Measurements from ENCODE around the gene ATXN7. TPM values are rescaled to one million over a fixed set of nuclear protein-coding genes. Genes with fewer than 3 reads are reported as not detected.

ATXN7 gene
- total RNA-seq, 1 experiment from 2014 or later: 4.8 TPM

DNA sequence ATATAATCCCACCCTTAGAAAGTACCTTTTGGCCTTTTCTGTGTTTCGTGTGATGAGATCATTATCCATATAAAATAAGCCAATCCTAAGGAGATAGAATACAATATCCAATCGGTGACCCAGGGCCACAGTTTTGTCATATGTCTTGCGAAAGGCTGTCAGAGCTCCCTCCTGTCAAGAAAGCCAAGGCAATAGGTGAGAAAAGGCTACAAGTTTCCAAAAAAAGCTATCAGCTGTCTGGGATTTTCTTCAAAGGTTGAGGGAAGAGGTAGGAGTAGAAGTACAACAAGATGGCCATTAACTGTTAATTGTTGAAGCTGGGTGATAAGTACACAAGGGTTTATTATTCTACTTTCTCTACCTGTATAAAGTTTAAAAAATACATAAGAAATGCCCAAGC, 155.6 kb downstream of the ATXN7 start:
- DNase-seq (ENCODE audit: low read depth): no peak

GRCh38 chr3:64019879-64020278, 156.2 kb downstream of the ATXN7 start:
- DNase-seq (ENCODE audit: low read depth): no peak

DNA sequence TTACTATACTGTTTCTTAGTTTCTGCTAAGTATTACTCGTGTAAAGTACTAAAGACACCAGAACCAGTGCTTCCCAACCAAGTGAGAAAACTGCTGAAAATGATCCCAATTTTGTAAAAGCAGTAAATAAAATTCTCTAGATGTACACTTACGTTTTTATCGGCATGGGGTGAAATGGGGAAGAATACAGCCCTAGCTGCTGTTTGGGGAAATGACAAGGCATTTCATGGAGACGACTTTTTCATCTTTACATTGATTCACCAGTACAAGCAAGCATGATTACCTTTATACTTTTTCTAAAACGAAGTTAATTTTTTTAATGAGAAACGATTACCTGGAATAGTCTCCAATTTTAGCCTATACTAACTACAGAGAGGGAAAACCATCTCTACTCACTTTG, 158.3 kb downstream of the ATXN7 start:
- no peak for DNase-seq (ENCODE audit: low read depth)

- peak; percentile 28 for DNase-seq (ENCODE audit: low read depth)
Observed at GRCh38 chr3:64022451-64023186, 159.0 kb downstream of the ATXN7 start.

GRCh38 chr3:64023187-64023860, 159.7 kb downstream of the ATXN7 start, which contains the start of gene PSMD6:
PSMD6 (minus strand) TSS chr3:64023494; CDS start chr3:64023419, 75 bp downstream.
- DNase-seq (ENCODE audit: low read depth): peak; percentile 86

DNA sequence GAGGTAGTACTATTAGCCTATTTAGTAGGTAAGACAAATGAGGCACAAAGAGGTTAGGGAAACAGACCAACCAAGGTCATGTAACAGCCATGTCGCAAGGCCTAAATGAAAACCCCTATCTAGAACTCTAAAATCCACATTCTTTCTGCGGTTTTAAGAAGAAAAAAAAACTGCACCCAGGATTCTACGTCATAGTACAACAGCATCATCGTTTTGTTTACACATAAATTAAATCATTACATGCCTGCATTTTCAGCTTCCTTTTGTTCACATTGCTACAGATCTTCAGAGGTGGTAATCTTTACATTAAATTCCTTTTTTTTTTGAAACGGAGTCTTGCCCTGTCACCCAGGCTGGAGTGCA, 160.2 kb downstream of the ATXN7 start:
- no peak for DNase-seq (ENCODE audit: low read depth)

DNA sequence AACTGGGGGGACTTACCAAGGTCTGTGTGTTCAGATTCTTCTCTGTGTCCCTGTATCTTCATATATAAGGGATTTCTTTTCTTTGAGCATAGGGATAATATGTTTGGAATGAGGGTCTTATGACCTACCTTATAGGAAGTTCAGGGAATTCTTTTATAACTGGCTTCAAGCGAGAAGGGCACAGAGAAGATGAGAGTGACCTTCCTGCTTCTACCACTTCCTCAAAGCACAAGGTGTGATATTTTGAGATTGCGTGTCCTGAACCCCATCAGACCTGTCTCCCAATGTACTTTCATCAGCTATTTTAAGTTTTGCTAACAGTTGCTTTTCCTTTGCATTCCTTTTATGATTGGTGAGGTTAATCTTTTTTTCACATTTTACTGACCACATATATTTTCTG, 162.7 kb downstream of the ATXN7 start:
- no peak for DNase-seq (ENCODE audit: low read depth)

- no peak for DNase-seq (ENCODE audit: low read depth)
Observed at GRCh38 chr3:64027658-64028057, 164.0 kb downstream of the ATXN7 start.

GRCh38 chr3:64028754-64029153, 165.1 kb downstream of the ATXN7 start:
- no peak for DNase-seq (ENCODE audit: low read depth)

GRCh38 chr3:64029287-64029686, 165.6 kb downstream of the ATXN7 start:
- no peak for DNase-seq (ENCODE audit: low read depth)

DNA sequence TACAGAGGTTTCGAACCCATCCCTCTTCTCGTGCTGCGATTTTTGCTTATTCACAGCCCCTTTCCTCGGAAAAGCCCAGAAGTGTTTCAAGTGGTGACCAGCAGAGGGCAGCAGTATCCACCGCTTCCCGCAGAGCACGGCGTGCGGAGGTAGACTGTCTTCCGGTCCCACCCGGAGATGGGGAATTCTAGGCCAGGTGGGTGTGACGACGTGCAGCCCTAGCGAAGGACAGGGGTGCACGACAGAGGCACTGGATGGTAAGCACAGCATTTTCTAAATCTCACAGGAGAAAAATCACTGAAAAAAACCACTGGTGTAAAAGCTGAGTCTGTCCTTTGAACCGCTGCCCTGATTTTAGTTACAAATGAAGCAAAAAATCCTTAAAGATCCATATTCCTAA, 167.1 kb downstream of the ATXN7 start:
- DNase-seq (ENCODE audit: low read depth): peak; percentile 75

DNA sequence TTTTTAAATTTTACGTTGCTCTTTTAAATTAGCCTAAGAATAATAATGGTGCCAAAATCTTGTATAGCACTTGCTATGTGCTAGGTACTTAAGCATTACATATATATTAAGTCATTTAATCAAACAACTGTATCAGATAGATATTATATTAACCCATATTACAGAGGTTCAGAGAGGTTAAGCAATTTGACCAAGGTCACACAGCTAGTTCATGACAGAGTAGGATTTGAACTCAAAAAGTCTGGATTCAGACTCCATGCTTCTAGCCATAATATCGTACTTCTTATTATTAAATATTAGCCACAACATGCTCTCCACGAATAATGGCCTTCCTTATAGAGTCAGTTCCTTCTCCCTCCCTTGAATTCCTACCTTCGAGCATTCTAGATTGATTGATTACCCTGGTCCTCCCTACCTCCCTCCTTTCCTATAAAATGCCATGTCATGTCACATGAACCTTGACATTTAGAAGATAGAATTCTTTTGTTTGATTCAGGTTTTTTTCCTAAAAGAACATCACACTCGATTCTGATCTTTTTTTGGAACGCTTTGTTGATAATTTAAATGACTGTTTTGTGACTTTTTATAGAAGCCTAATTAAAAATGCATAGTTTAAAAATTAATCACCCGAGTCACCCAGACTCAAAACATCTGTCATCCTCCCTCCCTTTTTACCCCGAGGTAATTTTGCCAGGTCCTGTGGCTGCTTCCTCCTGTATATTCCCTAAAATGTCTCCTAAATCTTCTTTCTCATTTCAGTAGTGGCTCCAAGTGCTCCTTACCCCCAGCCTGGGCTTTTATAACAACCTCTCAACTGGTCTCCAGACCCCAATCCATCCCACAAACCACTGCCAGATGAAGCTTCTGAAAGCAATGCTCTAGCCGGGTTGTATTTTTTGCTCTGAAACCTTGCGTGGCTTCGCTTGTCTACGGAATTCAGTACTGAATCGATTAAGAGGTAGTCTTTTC, 168.2 kb downstream of the ATXN7 start:
- no peak for DNase-seq (ENCODE audit: low read depth)

GRCh38 chr3:64033069-64033468, 169.4 kb downstream of the ATXN7 start:
- no peak for DNase-seq (ENCODE audit: low read depth)

DNA sequence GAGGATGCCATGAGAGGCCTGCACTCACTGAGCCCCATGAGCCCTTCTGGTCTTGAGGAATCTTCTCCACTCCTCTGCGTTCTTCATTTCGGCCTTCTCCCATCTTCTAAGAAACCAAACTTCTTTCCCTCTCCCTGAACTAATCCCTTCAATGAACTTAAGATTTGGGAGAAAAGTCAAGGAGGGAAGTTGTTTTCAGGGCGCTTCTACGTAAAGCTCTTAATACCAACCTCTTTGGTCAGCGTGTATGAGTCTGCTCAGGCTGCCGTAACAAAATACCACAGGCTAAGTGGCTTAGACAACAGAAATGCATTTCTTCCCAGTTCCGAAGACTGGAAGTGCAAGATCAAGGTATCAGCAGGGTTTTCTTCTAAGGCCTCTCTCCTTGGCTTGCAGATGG, 173.4 kb downstream of the ATXN7 start:
- no peak for DNase-seq (ENCODE audit: low read depth)

DNA sequence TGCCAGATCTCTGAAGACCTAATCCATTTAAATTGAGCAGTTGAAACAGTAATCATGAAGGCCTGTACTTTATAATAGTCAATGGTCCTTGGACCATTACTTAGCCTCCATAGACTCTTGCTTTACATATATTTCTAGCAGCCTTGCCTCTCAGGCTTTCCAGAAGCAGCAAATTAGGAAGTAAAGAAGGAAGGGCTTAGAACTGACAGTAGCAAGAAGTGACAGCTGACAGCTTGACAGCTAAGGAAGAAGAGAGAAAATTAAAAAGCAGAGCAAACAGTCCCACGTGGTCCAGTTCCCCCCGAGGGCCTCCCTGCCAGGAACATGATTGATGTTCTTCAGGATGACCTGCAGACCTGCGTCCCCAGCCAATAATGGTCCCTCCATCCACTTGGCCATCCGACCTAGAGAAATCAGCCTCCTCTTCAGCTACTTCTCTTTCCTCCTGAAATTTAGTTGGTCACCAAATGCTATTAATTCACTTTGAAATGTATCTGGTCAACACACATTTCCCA, 174.6 kb downstream of the ATXN7 start:
- no peak for DNase-seq (ENCODE audit: low read depth)

DNA sequence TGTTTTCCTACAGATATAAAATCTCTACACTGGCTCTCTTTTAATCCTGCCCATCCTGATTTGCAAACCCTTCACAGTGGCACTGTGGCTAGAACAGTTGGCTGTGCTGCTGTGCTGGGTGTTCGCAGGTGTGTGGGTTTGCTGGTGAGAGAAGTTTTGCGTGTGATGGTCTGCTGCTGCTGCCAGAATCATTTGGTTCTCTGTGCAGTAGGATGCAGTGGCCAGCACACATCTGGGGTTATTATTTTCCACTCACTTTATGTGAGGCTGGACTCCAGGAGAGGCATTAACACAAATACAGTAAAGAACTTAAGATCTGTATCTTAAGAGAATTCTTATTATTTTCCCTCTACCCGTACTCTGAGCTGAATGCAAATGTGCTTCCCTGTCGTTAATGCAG, 175.7 kb downstream of the ATXN7 start:
- no peak for DNase-seq (ENCODE audit: low read depth)

GRCh38 chr3:64039981-64040733, 176.5 kb downstream of the ATXN7 start:
- DNase-seq (ENCODE audit: low read depth): no peak

GRCh38 chr3:64042952-64043351, 179.3 kb downstream of the ATXN7 start:
- no peak for DNase-seq (ENCODE audit: low read depth)

- DNase-seq (ENCODE audit: low read depth): no peak
Observed at GRCh38 chr3:64046592-64046991, 182.9 kb downstream of the ATXN7 start.

- no peak for DNase-seq (ENCODE audit: low read depth)
Observed at GRCh38 chr3:64046996-64047594, 183.4 kb downstream of the ATXN7 start.

DNA sequence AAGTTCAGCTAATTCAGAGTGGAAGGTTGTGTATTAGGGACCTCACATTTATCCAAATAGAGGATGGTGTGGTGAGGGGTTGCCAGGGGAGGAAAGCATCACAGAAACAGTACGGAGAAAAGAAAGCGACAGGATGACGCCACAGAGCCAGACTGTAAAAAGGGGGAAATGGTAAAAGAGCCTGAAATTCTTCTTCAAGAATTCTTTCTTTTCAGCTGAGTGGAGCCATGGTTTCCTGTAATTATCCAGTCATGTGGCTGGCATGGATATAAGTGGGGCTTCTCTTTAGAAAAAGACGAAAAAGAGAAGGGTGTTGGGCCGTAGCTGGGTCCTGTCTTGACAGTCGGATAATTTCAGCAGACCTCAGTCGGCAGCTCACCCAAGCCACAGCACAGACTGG, 184.1 kb downstream of the ATXN7 start:
- DNase-seq (ENCODE audit: low read depth): no peak
